MM.1S (cell line): ENCODE data around the gene HPCAL1.

ENCODE experiments used
- DNase-seq: peaks from one replicate; pipeline ENCODE4 v3.0.0-alpha.2; 2015
- H2AFZ ChIP-seq: fragments of 300-600 bp; sonication (generic); 2 replicates; pipeline ENCODE4 v1.6.0; 2016; ENCODE audit warnings: antibody characterized with exemption, low read length
- H3F3A ChIP-seq: fragments of 300-600 bp; sonication (generic); 2 replicates; pipeline ENCODE4 v1.6.1; 2016; ENCODE audit warnings: mild to moderate bottlenecking, antibody characterized with exemption, low read length, moderate library complexity, mixed read lengths; ENCODE audit not compliant: insufficient read depth
- H3K27ac ChIP-seq: fragments of 300-600 bp; sonication (generic); 2 replicates; pipeline ENCODE4 v1.5.1; 2016; ENCODE audit warnings: mild to moderate bottlenecking, low read length
- H3K27me3 ChIP-seq: fragments of 300-600 bp; sonication (generic); replicated peaks from 2 replicates; pipeline ENCODE4 v1.6.0; 2016; ENCODE audit warnings: low read length; ENCODE audit not compliant: insufficient read depth
- H3K36me3 ChIP-seq: fragments of 300-600 bp; sonication (generic); replicated peaks from 2 replicates; pipeline ENCODE4 v1.6.1; 2016; ENCODE audit warnings: mild to moderate bottlenecking, low read length, mixed read lengths; ENCODE audit not compliant: insufficient read depth
- H3K4me1 ChIP-seq: fragments of 300-600 bp; sonication (generic); 2 replicates; pipeline ENCODE4 v1.6.1; 2016; ENCODE audit warnings: low read length, mixed read lengths
- H3K4me2 ChIP-seq: fragments of 300-600 bp; sonication (generic); 2 replicates; pipeline ENCODE4 v1.6.0; 2016; ENCODE audit warnings: low read depth, low read length
- H3K4me3 ChIP-seq: fragments of 300-600 bp; sonication (generic); 2 replicates; pipeline ENCODE4 v1.5.1; 2016; ENCODE audit warnings: low read length, mixed read lengths
- H3K79me2 ChIP-seq: fragments of 300-600 bp; sonication (generic); 2 replicates; pipeline ENCODE4 v1.6.1; 2016; ENCODE audit warnings: mixed run types, low read length, mixed read lengths
- H3K9ac ChIP-seq: fragments of 300-600 bp; sonication (generic); 2 replicates; pipeline ENCODE4 v1.6.1; 2016; ENCODE audit warnings: low read length, mixed read lengths
- H3K9me2 ChIP-seq: fragments of 300-600 bp; sonication (generic); replicated peaks from 2 replicates; pipeline ENCODE4 v1.6.1; 2016; ENCODE audit warnings: mild to moderate bottlenecking, low read length, mixed read lengths; ENCODE audit not compliant: insufficient read depth
- H3K9me3 ChIP-seq: fragments of 300-600 bp; sonication (generic); replicated peaks from 2 replicates; pipeline ENCODE4 v1.6.1; 2016; ENCODE audit warnings: mild to moderate bottlenecking, low read length, mixed read lengths; ENCODE audit not compliant: insufficient read depth
- H4K20me1 ChIP-seq: fragments of 300-600 bp; sonication (generic); 2 replicates; pipeline ENCODE4 v1.6.1; 2016; ENCODE audit warnings: mild to moderate bottlenecking, low read length, moderate library complexity, mixed read lengths; ENCODE audit not compliant: insufficient read depth
- EZH2 ChIP-seq: fragments of 300-600 bp; sonication (generic); optimal IDR thresholded peaks from 2 replicates; pipeline ENCODE3; 2017; ENCODE audit warnings: low read depth, mild to moderate bottlenecking, antibody characterized with exemption, low read length, mixed read lengths
- EZH2phosphoT487 ChIP-seq: fragments of 300-600 bp; sonication (generic); IDR thresholded peaks from 2 replicates; pipeline ENCODE4 v1.6.1; 2018; ENCODE audit warnings: antibody characterized with exemption, low read length
- TF ChIP-seq, protein P1 (sequence below): fragments of 300-600 bp; sonication (generic); IDR thresholded peaks from 2 replicates; pipeline ENCODE4 v1.5.1; 2016; ENCODE audit warnings: antibody characterized with exemption, low read length, mixed read lengths

The HPCAL1 gene

DNA sequence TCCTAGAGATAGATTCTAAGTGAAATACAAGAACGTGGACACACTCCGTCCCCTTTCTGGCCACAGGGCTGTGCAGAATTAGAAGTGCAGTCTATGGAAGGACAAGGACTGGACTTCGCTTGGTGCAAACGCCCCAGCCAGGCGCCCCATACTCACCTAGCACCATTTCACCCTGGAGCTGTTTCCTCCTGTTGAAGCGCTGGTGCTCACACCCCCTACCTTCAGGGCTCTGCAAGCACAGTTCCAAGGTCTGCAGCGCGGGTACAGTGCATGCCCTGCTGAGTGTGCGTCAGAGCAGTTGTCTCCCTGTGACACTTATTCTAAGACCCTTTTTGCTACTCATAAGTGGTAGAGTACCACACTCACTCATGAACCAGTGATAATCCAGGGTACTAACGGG, 3.0 kb downstream of the HPCAL1 start:
- H3F3A ChIP-seq, result peaks cover 20% of the 10 kb centered on the region
- peak overlapping the region; percentile 99 for H3K4me2 ChIP-seq
- no peaks in the 10 kb centered on the region for H3K27me3 ChIP-seq
- H2AFZ ChIP-seq, result no peak overlapping the region
- H3K4me3 ChIP-seq, result no peak overlapping the region
- no peak overlapping the region for H3K9ac ChIP-seq
- H3K9me2 ChIP-seq, result no peaks in the 10 kb centered on the region
- TF ChIP-seq EZH2, result no peak
- no peak for TF ChIP-seq EZH2phosphoT487
- TF ChIP-seq, protein P1, sequence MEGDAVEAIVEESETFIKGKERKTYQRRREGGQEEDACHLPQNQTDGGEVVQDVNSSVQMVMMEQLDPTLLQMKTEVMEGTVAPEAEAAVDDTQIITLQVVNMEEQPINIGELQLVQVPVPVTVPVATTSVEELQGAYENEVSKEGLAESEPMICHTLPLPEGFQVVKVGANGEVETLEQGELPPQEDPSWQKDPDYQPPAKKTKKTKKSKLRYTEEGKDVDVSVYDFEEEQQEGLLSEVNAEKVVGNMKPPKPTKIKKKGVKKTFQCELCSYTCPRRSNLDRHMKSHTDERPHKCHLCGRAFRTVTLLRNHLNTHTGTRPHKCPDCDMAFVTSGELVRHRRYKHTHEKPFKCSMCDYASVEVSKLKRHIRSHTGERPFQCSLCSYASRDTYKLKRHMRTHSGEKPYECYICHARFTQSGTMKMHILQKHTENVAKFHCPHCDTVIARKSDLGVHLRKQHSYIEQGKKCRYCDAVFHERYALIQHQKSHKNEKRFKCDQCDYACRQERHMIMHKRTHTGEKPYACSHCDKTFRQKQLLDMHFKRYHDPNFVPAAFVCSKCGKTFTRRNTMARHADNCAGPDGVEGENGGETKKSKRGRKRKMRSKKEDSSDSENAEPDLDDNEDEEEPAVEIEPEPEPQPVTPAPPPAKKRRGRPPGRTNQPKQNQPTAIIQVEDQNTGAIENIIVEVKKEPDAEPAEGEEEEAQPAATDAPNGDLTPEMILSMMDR, result no peak
- H3K36me3 ChIP-seq, result no peaks in the 10 kb centered on the region
- peaks cover 77% of the 10 kb centered on the region for H3K79me2 ChIP-seq
- peaks cover 25% of the 10 kb centered on the region for H4K20me1 ChIP-seq
- DNase-seq, result no peak
- H3K4me1 ChIP-seq, result 0 out of 2 replicates have a peak, but pooled peaks cover 4% of the 10 kb centered on the region
- no peak overlapping the region for H3K27ac ChIP-seq
- H3K9me3 ChIP-seq, result no peaks in the 10 kb centered on the region

DNA sequence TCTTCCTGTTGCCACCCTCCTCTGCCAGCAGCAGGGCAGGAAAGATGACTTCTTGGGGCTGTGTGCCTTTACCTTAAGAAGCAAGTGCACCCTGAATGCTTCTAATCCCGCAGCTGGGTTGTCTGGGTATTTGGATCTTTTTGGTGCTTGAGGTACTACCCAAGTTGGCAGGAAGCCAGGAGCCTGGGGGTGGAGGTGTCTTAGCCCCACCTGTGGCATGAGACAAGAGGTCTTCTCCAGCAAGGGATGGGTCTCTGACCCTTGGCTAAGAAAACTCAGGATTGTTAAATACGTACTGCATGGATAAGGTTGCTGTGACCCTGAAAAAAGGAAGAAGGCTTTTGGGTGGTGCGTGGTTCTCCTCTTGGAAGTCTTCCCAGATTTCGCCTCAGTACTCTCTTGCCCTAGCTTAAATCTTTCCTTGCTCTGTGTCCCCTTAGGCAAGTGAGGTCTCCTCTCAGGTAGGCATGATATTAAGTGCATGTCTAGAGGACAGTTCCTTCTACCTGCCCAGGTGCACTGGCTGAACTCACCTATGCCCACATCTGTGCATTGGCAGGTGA, 4.3 kb downstream of the HPCAL1 start:
- Histone ChIP-seq H3K4me1 (0 out of 2 replicates have a peak, but pooled peaks cover 4% of the 10 kb centered on the region), H3K4me3 (no peak overlapping the region), H3K27ac (no peak overlapping the region), H3K9ac (no peak overlapping the region), H4K20me1 (peaks cover 25% of the 10 kb centered on the region), H3K9me3 (no peaks in the 10 kb centered on the region), H2AFZ (no peak overlapping the region), H3K36me3 (no peaks in the 10 kb centered on the region), H3K27me3 (no peaks in the 10 kb centered on the region), H3F3A (peaks cover 20% of the 10 kb centered on the region), H3K9me2 (no peaks in the 10 kb centered on the region), H3K4me2 (no peak overlapping the region), H3K79me2 (peaks cover 90% of the 10 kb centered on the region)
- no peak for TF ChIP-seq EZH2
- TF ChIP-seq, protein P1, result no peak
- TF ChIP-seq EZH2phosphoT487, result no peak
- DNase-seq, result no peak

DNA sequence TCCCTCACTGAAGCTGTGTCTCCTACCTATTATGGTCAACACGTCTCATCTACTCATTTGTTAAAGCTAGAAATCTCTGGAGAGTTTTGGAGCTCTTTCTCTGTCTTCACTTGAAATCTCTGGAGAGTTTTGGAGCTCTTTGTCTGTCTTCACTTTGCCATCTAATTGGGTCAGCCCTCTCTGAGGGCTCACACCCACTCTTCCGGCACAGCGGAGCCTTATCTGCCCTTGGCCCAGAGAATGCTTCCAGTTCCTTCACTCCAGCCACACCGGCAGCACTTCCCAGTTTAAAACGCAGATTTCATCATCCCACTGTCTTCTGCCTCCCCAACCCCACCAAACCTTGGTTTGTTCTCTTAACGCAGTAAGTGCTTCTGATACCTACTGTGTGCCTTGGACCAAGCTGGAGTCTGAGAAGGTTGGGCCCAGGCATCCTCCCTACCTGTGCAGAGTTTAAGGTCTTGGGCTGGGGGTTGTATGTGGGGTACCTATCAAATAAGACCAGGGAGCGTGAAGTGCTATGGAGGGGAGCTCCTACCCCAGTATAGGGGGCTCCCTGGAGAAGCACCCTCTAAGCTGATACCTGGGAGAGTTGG, 5.0 kb downstream of the HPCAL1 start:
- Histone ChIP-seq H3K9me3 (no peaks in the 10 kb centered on the region), H3K9me2 (no peaks in the 10 kb centered on the region), H3K9ac (no peak overlapping the region), H3K4me3 (no peak overlapping the region), H3K27me3 (no peaks in the 10 kb centered on the region), H3K27ac (no peak overlapping the region), H3K79me2 (peaks cover 97% of the 10 kb centered on the region), H3K36me3 (no peaks in the 10 kb centered on the region), H3K4me2 (no peak overlapping the region), H2AFZ (no peak overlapping the region), H3F3A (peaks cover 20% of the 10 kb centered on the region), H3K4me1 (0 out of 2 replicates have a peak, but pooled peaks cover 4% of the 10 kb centered on the region), H4K20me1 (peaks cover 25% of the 10 kb centered on the region)
- TF ChIP-seq, protein P1, result no peak
- TF ChIP-seq EZH2 (no peak), EZH2phosphoT487 (no peak)
- no peak for DNase-seq
